CD4-positive, alpha-beta T cell treated with Interleukin-15 for 4 hours (primary cell): ENCODE data around the gene RGS6.

Experiments
- DNase-seq: peaks from one replicate; pipeline ENCODE4 v3.0.0-alpha.2; 2020; ENCODE audit warnings: low spot score

RGS6 gene

GRCh38 chr14:72503271-72503670 is 571.0 kb downstream of the RGS6 start:
- DNase-seq: no peak

GRCh38 chr14:72503696-72504368 is 571.6 kb downstream of the RGS6 start:
- no peak for DNase-seq

GRCh38 chr14:72510566-72510965 is 578.3 kb downstream of the RGS6 start:
- DNase-seq: no peak

GRCh38 chr14:72512281-72512680 is 580.1 kb downstream of the RGS6 start:
- no peak for DNase-seq

GRCh38 chr14:72512925-72513324 is 580.7 kb downstream of the RGS6 start:
- no peak for DNase-seq

GRCh38 chr14:72513346-72513745 is 581.1 kb downstream of the RGS6 start:
- DNase-seq: no peak

- no peak for DNase-seq
Measured at GRCh38 chr14:72513965-72514659, 581.9 kb downstream of the RGS6 start.

- DNase-seq: no peak
Measured at GRCh38 chr14:72514660-72515025, 582.4 kb downstream of the RGS6 start.

- no peak for DNase-seq
Measured at GRCh38 chr14:72515779-72516770, 583.8 kb downstream of the RGS6 start.

- DNase-seq: peak; percentile 81
Measured at GRCh38 chr14:72516936-72517700, 584.9 kb downstream of the RGS6 start.

- DNase-seq: no peak
Measured at GRCh38 chr14:72517736-72518135, 585.5 kb downstream of the RGS6 start.

GRCh38 chr14:72518809-72519377 is 586.7 kb downstream of the RGS6 start:
- DNase-seq: peak; percentile 58

GRCh38 chr14:72519543-72519942 is 587.3 kb downstream of the RGS6 start:
- peak; percentile 19 for DNase-seq

GRCh38 chr14:72521045-72521444 is 588.8 kb downstream of the RGS6 start:
- DNase-seq: no peak

GRCh38 chr14:72521968-72522741 is 589.9 kb downstream of the RGS6 start:
- no peak for DNase-seq

GRCh38 chr14:72522847-72523246 is 590.6 kb downstream of the RGS6 start:
- no peak for DNase-seq

- DNase-seq: no peak
Measured at GRCh38 chr14:72523424-72524294, 591.4 kb downstream of the RGS6 start.

- no peak for DNase-seq
Measured at GRCh38 chr14:72524295-72524629, 592.0 kb downstream of the RGS6 start.

- no peak for DNase-seq
Measured at GRCh38 chr14:72525087-72525915, 593.1 kb downstream of the RGS6 start.
